Uterus (tissue), 4 donors: ENCODE results near the gene LYPD3. TPM values are rescaled to one million over a fixed set of nuclear protein-coding genes. Genes with fewer than 3 reads are reported as not detected.
A peak's percentile ranks its signal among the peaks of the same experiment; 100 is the strongest.
"Not testable (repeated sequence)": the region's sequence is repeated elsewhere in the genome, so short reads cannot be mapped to it uniquely, and the experiment has no call there.

Experiments used
- DNase-seq, 2 donors: peaks; one replicate each; pipeline ENCODE4 v3.0.0-alpha.2; 2019 to 2020
- H3K27ac ChIP-seq, 2 donors: fragments of 200-600 bp; sonication (generic); 1 replicate in 1 of 2; 2 replicates in 1 of 2; pipeline ENCODE4 v1.5.1; 2016 to 2018
- H3K27me3 ChIP-seq, 2 donors: fragments of 200-600 bp; sonication (generic); one replicate each; pipeline ENCODE4 v1.5.1; 2018 to 2019; ENCODE audit warnings: control low read depth in 1 of 2
- H3K36me3 ChIP-seq, 2 donors: fragments of 200-600 bp; sonication (generic); one replicate each; pipeline ENCODE4 v1.5.1; 2019; ENCODE audit warnings: control low read depth in 1 of 2
- H3K4me1 ChIP-seq, 2 donors: fragments of 200-600 bp; sonication (generic); one replicate each; pipeline ENCODE4 v1.5.1; 2018 to 2019; ENCODE audit warnings: control low read depth in 1 of 2
- H3K4me3 ChIP-seq, 2 donors: fragments of 200-600 bp; sonication (generic); 1 replicate in 1 of 2; 2 replicates in 1 of 2; pipeline ENCODE4 v1.5.1; 2018 to 2019; ENCODE audit warnings: mild to moderate bottlenecking in 1 of 2
- H3K9me3 ChIP-seq, 2 donors: fragments of 200-600 bp; sonication (generic); one replicate each; pipeline ENCODE4 v1.5.1; 2019; ENCODE audit warnings: control low read depth in 1 of 2
- POLR2A ChIP-seq, 2 donors: fragments of 450-650 bp; IDR thresholded peaks; one replicate each; pipeline ENCODE4 v1.6.1; 2016; ENCODE audit warnings: antibody characterized with exemption in 2 of 2, mild to moderate bottlenecking in 1 of 2, moderate library complexity in 1 of 2
- intact Hi-C: fragments of 100-400 bp; cut with DNase I; formaldehyde crosslinking; loops from one replicate; pipeline ENCODE4 v1.15.1; 2023; ENCODE audit warnings: low total_unique reads
- total RNA-seq, 4 donors: library from RNA; depleted of rRNA in 3 of 4; stranded (reverse); fragments of >200 nt in 3 of 4; gene quantifications; one replicate each; pipeline versions ENCODE4 v1.1.0 to v1.2.4, GENCODE V29; 2014 to 2023
- TF ChIP-seq, protein P1 (sequence below), 4 experiments: fragments of 200-600 bp in 2 of 4; fragments of 450-650 bp in 2 of 4; sonication (generic) in 2 of 4; IDR thresholded peaks; one replicate each; pipeline ENCODE4 v1.5.1; 2016 to 2019; ENCODE audit warnings: antibody characterized with exemption in 4 of 4, mild to moderate bottlenecking in 2 of 4, moderate library complexity in 1 of 4
- donor health status: DM: yes; HTN: yes; CAD: no.

Gene LYPD3
- total RNA-seq, 4 donors from 2014 or later: 0.28 to 2.4 TPM; not detected in 2

DNA sequence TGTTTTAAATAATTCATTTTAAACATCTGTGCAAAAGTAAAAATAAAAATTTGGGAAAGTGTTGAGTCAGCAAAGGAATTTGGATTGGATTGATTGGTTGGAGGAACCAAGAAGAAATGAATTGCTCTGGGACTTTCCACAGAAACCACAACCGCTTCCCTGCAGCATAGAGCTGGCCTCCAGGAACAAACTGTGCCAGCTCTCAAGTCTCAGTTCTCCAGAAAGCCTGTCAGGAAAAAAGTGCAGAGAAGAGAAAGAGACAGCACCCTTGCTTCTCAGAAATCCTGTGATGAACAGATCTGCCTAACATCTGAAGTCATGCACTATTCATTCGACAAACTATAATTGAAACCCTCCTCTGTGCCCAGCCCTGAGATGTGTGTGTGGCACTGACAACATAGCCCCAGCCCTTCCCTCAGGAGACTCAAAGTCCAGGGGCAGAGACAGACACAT, 14.8 kb downstream of the LYPD3 start:
- Histone ChIP-seq H3K27ac (no peak overlapping the region), H3K27me3 (no peaks in the 10 kb centered on the region), H3K36me3 (no peaks in the 10 kb centered on the region), H3K4me1 (no peaks in the 10 kb centered on the region), H3K4me3 (no peak overlapping the region), H3K9me3 (no peaks in the 10 kb centered on the region)
- DNase-seq: no peak
- intact Hi-C loops: no loop called here
- TF ChIP-seq, protein P1, sequence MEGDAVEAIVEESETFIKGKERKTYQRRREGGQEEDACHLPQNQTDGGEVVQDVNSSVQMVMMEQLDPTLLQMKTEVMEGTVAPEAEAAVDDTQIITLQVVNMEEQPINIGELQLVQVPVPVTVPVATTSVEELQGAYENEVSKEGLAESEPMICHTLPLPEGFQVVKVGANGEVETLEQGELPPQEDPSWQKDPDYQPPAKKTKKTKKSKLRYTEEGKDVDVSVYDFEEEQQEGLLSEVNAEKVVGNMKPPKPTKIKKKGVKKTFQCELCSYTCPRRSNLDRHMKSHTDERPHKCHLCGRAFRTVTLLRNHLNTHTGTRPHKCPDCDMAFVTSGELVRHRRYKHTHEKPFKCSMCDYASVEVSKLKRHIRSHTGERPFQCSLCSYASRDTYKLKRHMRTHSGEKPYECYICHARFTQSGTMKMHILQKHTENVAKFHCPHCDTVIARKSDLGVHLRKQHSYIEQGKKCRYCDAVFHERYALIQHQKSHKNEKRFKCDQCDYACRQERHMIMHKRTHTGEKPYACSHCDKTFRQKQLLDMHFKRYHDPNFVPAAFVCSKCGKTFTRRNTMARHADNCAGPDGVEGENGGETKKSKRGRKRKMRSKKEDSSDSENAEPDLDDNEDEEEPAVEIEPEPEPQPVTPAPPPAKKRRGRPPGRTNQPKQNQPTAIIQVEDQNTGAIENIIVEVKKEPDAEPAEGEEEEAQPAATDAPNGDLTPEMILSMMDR (IDR thresholded peaks at IDR 0.05): no peak
- TF ChIP-seq POLR2A (IDR thresholded peaks at IDR 0.05): no peak

DNA sequence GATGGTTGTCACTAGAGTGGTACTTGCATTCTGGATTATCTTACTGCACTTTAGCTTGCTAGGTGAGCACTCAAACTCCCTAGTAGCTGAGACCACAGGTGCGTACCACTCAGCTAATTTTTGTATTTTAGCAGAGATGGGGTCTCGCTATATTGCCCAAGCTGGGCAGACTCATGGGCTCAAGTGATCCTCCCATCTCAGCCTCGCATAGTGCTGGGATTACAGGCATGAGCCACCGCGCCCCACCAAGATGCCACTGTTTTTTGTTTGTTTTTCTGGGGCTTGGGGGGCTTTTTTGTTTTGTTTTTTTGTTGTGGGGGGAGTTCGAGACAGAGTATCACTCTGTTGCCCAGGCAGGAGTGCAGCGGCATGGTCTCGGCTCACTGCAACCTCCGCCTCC, 17.8 kb downstream of the LYPD3 start:
- no peak overlapping the region for H3K27ac ChIP-seq
- H3K9me3 ChIP-seq: no peaks in the 10 kb centered on the region
- intact Hi-C loops: loop anchor here (2.0 kb wide), 1 partner anchor 71 kb away; no protein-coding TSS in a partner anchor
- no peaks in the 10 kb centered on the region for H3K4me1 ChIP-seq
- no peak for DNase-seq
- no peaks in the 10 kb centered on the region for H3K36me3 ChIP-seq
- no peaks in the 10 kb centered on the region for H3K27me3 ChIP-seq
- H3K4me3 ChIP-seq: no peak overlapping the region
- TF ChIP-seq, protein P1 (IDR thresholded peaks at IDR 0.05): no peak
- TF ChIP-seq POLR2A (IDR thresholded peaks at IDR 0.05): no peak

DNA sequence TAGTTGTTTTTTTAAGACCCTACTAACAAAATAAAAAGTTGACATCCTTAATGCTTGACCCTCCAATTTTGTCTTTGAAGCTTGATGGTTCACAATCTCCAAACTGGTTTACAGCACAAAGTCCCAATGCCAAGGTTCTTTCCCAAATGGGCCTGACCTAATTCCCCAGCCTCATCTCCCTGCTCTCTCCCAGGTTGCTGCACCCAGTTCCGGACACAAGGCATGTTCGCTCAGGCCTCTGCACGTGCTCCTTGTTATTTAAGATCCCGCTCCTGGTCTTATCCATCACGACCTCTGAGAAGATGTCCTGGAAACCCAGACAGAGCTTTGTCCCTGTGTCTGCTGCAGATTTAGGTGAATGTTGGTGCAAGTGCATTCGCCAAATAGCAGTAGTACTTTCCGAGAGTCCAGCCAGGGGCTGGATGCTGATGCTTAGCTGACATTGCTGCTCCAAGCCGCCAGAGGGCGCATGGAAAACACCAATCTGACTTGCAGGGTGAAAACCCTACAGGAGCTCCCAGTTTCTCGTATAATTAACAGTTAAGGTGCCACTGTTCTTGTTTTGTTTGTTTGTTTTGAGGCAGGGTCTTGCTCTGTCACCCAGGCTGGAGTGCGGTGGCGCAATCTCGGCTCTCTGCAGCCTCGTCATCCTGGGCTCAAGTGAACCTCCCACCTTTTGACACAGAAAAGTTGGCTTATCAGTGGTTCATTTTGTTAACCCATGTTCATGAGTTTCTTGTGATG, 18.5 kb downstream of the LYPD3 start:
- H3K36me3 ChIP-seq: no peaks in the 10 kb centered on the region
- TF ChIP-seq, protein P1 (IDR thresholded peaks at IDR 0.05): peak; percentile 89 to 96 (median 94)
- TF ChIP-seq POLR2A (IDR thresholded peaks at IDR 0.05): no peak
- intact Hi-C loops: loop anchor here (2.0 kb wide), 1 partner anchor 72 kb away; no protein-coding TSS in a partner anchor
- no peak overlapping the region for H3K27ac ChIP-seq
- no peaks in the 10 kb centered on the region for H3K9me3 ChIP-seq
- H3K27me3 ChIP-seq: no peaks in the 10 kb centered on the region
- H3K4me3 ChIP-seq: no peak overlapping the region
- H3K4me1 ChIP-seq: no peaks in the 10 kb centered on the region
- peak; percentile 69 to 80 for DNase-seq

DNA sequence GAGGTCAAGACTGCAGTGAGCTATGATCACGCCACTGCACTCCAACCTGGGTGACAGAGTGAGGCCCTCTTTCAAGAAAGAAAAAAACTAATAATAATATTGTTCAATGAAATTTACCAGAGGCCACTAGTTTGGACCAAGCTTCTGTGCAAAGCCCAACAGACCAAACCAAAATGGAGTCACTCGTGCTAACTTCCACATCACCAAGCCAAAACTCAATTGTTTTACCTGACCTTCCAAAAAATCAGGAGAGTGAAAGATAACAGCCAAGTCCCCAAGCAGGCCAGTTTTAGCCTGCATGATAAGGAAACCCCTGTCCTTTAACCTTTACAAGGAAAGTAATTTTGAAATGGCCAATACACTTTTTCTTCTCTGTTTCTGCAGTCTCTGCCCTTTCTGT, 20.0 kb downstream of the LYPD3 start:
- no peak for DNase-seq
- Histone ChIP-seq H3K9me3 (no peaks in the 10 kb centered on the region), H3K4me3 (no peak overlapping the region), H3K27me3 (no peaks in the 10 kb centered on the region), H3K36me3 (no peaks in the 10 kb centered on the region), H3K27ac (no peak overlapping the region), H3K4me1 (no peaks in the 10 kb centered on the region)
- TF ChIP-seq, protein P1 (IDR thresholded peaks at IDR 0.05): no peak
- TF ChIP-seq POLR2A (IDR thresholded peaks at IDR 0.05): no peak
- intact Hi-C loops: no loop called here

DNA sequence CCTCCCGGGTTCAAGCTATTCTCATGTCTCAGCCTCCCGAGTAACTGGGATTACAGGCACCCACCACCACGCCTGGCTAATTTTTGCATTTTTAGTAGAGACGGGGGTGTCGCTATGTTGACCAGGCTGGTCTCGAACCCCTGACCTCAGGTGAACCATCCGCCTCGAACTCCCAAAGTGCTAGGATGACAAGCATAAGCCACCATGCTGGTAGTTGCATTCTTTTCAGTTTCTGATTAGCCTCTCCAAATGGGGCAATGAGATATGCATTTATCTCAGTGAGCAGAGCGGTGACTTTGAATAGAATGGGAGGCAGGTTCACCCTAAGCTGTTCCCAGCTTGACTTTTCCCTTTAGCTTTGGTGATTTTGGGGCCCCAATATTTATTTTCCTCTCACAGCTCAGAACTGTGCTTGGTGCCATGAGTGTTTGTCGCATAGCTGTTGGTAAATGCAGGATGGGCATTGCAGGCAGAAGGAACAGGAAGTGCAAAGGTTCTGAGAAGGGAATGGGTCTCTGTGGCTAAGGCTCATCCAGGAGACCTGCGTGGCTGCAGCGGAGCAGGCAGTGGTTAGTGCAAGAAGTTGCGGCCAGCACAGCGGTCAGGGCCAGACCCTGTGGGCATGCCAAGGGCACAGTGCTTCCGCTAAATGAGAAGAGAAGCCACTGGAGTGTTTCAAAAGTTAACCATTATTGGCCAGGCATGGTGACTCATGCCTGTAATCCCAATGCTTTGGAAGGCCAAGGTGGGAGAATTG, 20.7 kb downstream of the LYPD3 start:
- H3K27ac ChIP-seq: no peak overlapping the region
- intact Hi-C loops: no loop called here
- no peaks in the 10 kb centered on the region for H3K9me3 ChIP-seq
- no peaks in the 10 kb centered on the region for H3K36me3 ChIP-seq
- DNase-seq: no peak
- no peaks in the 10 kb centered on the region for H3K4me1 ChIP-seq
- TF ChIP-seq, protein P1 (IDR thresholded peaks at IDR 0.05): no peak
- TF ChIP-seq POLR2A (IDR thresholded peaks at IDR 0.05): no peak
- no peak overlapping the region for H3K4me3 ChIP-seq
- no peaks in the 10 kb centered on the region for H3K27me3 ChIP-seq

DNA sequence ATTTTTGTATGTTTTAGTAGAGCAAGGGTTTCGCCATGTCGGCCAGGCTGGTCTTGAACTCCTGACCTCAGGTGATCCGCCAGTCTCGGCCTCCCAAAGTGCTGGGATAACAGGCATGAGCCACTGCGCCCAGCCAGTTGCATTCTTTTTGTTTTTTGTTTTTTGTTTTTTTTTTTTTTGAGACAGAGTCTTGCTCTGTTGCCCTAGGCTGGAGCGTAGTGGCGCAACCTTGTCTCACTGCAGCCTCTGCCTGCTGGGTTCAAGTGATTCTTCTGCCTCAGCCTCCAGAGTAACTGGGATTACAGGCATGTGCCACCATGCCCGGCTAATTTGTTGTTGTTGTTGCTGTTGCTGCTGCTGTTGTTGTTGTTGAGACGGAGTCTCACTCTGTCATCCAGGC, 21.3 kb downstream of the LYPD3 start:
- H3K36me3 ChIP-seq, H3K4me1 ChIP-seq, intact Hi-C loops, H3K4me3 ChIP-seq, H3K27ac ChIP-seq, H3K27me3 ChIP-seq, H3K9me3 ChIP-seq, DNase-seq: not testable (repeated sequence)
